GM20431 (cell line): ENCODE data around the gene ZBTB48.

Experiments used
- in situ Hi-C: fragments of 300-500 bp; cut with MseI, MboI; formaldehyde crosslinking; loops from one replicate; pipeline ENCODE4 v1.15.0; 2020; ENCODE audit warnings: low sequenced_read_pairs; ENCODE audit not compliant: unreplicated experiment

The ZBTB48 gene

DNA sequence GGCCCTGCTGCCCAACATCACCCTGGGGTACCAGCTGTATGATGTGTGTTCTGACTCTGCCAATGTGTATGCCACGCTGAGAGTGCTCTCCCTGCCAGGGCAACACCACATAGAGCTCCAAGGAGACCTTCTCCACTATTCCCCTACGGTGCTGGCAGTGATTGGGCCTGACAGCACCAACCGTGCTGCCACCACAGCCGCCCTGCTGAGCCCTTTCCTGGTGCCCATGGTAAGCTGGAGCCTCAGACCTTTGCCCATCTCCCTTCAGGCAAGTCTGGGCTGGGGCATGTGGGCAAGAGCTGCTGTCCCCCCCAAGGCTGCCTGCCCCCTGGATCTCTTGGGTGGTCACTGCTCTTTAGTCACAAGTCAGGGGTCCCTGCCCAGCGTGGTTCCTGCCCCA lies 8.8 kb upstream of the ZBTB48 start:
- in situ Hi-C loops: no loop called here

DNA sequence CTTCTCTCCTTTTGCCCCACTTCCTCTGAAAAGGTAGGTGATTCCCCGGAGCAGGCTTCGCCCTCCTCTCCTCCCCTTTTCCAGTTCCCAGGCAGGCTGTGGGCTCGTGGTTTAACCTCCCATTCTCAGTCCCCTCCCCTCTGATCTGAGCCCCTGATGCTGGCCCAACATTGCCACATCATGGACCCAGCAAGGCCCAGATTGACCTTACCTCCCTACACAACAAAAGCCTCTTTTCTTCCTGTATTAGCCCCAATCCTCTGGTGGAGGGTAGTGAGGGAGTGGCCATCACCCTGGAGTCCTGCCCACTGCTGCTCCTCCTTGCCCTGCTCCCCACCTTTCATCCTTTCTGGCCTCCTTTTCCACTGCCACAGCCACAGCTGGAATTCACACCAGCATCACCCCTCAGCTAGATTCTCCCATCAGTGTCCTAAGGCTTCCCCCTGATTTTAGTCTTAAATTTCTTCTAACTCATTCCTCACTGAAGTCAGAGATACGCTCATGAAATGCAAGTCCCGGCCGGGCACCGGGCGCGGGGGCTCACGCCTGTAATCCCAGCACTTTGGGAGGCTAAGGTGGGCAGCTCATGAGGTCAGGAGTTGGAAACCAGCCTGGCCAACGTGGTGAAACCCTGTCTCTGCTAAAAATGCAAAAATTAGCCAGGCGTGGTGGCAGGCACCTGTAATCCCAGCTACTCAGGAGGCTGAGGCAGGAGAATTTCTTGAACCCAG lies 7.0 kb upstream of the ZBTB48 start:
- in situ Hi-C loops: no loop called here

DNA sequence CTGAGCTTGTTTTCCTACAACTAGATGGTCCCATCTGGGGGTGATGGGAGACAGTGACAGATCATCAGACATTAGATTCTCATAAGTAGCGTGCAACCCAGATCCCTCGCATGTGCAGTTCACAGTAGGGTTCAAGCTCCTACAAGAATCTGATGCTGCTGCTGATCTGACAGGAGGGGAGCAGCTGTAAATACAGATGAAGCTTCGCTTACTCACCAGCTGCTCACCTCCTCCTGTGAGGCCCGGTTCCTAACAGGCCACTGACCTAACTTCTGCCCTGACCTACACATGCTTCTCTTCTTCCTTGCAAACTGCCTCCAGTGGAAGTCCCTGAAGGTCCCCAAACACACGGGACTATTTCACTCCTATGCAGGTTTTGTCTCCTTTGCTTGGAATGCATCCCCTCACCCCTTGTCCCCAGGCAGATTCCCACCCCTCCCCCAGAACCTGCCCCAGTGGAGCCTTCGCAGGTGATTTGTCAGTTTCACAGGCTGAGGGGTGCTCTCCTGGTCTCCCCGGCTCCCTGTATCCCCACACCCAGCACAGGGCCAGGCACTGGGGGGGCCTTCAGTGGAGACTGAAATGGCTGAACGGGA lies 5.7 kb upstream of the ZBTB48 start:
- in situ Hi-C loops: no loop called here

DNA sequence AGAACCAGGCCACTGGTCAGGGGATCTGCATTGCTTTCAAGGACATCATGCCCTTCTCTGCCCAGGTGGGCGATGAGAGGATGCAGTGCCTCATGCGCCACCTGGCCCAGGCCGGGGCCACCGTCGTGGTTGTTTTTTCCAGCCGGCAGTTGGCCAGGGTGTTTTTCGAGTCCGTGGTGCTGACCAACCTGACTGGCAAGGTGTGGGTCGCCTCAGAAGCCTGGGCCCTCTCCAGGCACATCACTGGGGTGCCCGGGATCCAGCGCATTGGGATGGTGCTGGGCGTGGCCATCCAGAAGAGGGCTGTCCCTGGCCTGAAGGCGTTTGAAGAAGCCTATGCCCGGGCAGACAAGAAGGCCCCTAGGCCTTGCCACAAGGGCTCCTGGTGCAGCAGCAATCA lies 5.0 kb upstream of the ZBTB48 start:
- in situ Hi-C loops: no loop called here

DNA sequence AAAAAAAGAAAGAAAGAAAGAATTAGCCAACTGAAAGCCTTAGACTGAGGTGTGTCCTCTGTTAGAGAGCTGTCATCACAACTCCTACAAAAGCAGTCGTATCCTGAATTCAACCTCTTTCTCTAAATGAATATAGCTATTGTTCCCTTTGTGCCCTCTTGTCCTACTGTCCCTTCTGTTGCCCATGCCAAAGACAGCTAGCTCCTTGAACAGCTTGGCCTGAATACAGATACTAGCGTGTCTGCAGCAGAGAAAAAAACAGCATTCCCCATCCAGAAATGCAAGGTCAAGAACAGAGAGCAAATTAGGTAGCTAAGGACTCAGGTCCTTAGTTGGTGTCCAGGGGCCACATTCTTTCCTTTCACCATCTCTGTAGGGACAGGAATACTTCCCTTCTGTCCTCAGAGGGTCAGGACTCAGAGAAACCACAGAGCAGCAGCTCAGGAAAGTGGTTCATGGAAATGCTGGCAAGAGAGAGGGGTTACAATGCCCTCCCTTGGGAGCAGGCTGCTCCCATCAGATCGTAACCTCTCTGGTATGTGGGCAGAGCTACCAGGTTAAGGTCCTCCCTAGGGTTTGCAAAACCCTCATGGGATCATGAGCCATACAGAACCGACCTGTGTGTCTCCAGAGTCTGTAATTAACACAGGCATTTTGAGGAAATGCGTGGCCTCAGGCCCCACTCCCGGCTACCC lies 1.8 kb upstream of the ZBTB48 start:
- in situ Hi-C loops: no loop called here

DNA sequence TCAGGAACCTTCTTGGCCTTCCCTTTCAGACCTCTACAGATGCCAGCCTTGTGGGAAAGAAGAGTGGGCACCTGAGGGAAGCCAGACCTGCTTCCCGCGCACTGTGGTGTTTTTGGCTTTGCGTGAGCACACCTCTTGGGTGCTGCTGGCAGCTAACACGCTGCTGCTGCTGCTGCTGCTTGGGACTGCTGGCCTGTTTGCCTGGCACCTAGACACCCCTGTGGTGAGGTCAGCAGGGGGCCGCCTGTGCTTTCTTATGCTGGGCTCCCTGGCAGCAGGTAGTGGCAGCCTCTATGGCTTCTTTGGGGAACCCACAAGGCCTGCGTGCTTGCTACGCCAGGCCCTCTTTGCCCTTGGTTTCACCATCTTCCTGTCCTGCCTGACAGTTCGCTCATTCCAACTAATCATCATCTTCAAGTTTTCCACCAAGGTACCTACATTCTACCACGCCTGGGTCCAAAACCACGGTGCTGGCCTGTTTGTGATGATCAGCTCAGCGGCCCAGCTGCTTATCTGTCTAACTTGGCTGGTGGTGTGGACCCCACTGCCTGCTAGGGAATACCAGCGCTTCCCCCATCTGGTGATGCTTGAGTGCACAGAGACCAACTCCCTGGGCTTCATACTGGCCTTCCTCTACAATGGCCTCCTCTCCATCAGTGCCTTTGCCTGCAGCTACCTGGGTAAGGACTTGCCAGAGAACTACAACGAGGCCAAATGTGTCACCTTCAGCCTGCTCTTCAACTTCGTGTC lies 995 bp upstream of the ZBTB48 start:
- in situ Hi-C loops: no loop called here

DNA sequence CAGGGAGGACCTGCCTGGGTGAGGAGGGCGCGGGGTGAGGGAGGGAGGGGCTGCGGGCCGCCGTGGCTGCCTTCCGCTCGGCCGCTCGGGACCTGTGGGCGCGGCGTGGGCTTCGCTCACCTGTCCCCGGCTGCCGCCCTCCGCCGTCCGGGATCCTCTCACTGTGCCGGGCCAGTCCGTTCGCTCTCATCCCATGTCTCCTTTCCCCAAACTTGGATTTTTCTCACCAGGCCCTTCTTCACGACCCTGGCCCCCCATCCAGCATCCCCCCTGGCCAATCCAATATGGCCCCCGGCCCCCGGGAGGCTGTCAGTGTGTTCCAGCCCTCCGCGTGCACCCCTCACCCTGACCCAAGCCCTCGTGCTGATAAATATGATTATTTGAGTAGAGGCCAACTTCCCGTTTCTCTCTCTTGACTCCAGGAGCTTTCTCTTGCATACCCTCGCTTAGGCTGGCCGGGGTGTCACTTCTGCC lies 362 bp downstream of the ZBTB48 start:
- in situ Hi-C loops: no loop called here

DNA sequence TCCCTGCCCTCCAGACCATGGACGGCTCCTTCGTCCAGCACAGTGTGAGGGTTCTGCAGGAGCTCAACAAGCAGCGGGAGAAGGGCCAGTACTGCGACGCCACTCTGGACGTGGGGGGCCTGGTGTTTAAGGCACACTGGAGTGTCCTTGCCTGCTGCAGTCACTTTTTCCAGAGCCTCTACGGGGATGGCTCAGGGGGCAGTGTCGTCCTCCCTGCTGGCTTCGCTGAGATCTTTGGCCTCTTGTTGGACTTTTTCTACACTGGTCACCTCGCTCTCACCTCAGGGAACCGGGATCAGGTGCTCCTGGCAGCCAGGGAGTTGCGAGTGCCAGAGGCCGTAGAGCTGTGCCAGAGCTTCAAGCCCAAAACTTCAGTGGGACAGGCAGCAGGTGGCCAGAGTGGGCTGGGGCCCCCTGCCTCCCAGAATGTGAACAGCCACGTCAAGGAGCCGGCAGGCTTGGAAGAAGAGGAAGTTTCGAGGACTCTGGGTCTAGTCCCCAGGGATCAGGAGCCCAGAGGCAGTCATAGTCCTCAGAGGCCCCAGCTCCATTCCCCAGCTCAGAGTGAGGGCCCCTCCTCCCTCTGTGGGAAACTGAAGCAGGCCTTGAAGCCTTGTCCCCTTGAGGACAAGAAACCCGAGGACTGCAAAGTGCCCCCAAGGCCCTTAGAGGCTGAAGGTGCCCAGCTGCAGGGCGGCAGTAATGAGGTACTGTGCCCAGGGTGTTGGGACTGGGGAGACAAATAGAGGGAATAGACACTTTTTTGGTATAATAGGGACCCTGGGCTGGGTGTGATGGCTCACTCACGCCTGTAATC lies 1.0 kb downstream of the ZBTB48 start:
- in situ Hi-C loops: no loop called here

DNA sequence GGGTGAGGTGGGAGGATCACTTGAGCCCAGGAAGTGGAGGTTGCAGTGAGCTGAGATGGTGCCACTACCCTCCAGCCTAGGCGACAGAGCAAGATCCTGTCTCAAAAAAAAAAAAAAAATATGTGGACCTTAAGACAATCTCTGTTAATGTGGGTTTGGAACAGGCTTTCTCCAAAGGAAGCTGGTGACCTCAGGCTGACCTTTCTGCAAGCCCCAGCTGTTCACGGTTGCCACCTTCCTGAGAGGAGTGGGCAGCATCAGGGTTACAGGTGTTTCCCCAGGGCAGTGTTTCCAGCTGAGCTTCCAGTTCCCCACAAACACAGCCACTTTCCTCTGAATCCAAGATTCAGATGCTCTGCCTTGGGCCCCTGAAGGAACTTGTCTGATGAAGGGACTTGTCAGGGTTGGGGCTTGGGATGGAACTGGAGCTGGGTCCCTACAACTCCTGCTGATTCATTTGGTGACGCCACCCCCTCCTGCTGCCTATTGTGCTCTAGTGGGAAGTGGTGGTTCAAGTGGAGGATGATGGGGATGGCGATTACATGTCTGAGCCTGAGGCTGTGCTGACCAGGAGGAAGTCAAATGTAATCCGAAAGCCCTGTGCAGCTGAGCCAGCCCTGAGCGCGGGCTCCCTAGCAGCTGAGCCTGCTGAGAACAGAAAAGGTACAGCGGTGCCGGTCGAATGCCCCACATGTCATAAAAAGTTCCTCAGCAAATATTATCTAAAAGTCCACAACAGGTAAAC lies 1.9 kb downstream of the ZBTB48 start:
- in situ Hi-C loops: no loop called here

DNA sequence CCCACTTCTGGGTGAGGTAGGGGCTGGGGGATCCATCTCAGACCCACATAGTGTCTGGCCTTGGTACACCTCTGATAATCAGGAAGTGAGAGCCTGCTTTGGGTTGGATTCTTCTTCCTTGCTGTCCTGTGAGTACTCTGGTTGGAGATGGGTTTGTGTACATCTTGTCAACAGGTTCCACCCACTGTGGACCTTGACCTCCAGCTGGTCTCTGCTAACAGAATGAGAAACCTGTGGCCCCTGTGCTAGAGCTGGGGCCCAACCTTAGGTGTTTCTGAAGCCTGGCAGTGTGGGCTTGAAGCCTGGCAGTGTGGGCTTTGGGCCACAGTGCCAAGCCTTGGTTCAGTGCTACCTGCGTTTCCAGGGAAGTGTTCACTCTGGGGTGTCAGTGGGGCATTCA lies 2.6 kb downstream of the ZBTB48 start:
- in situ Hi-C loops: no loop called here

DNA sequence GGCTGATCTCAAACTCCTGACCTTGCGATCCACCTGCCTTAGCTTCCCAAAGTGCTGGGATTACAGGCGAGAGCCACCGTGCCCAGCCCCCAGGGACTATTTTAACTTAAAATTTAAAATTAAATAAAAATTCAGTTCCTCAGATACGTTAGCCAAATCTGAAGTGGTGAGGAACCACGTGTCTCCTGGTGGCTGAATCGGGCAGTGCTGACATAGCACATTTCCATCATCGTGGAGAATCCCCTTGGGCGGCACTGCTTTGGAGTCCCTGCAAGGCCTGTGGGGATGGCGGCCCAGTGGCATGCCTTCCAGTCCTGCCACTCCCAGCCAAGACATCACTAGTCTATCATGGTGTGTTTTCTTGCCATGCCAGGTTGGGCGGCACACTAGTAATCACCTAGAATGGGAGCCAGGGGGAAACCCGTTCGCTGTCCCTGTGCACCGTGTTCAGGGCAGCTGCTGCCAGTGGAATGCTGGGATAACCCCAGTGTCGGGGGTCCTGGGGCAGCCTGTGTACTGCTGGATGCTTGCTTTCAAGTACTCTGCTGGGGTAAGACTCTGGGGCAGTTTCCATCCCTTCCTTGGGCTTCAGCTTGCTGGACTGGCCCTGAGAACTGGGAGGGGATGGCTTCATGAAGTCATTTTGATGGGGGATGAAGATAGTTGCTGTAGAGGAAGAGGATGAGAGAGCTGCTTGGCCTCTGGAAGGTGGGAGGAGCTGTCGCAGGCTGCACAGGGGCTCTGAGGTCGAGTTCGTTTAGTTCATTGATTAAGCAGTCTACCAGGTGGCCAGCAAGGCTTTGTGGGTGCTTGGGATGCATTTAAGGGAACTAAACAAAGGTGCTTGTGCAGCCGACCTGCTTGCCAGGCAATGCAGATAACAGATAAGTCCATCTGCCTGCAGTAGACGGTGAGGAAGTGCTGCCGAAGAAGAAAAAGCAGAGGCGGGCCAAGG lies 4.6 kb downstream of the ZBTB48 start:
- in situ Hi-C loops: no loop called here

DNA sequence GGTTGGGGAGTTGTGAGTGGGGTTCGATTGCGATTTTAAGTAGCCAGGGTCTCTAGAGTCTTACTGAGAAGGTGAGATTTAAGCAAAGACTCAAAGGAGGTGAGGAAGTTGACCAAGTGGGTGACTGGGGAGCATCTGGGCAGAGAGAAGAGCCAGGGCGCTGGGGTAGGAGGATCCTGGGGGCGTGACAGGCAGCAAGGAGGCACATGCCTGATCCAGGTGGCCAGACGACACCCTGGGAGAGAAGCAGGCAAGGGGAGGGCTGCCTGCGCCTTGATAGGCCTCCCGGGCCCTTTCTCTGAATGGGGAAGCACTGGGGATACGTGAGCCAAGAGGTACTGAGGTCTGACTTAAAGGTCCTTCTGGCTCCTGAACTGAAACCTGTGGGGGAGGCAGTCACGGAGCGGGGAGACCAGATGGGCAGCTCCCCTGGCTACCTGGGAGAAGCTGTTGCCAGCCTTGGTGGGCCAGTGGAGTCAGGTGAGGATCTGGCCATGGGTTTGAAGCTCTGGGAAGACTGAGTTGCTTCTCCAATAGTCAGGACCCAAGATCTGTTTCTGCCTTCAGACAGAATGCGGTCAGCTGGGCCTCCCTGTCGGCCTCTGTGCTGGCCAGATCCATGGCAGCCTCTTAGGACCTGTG lies 5.4 kb downstream of the ZBTB48 start:
- in situ Hi-C loops: no loop called here

DNA sequence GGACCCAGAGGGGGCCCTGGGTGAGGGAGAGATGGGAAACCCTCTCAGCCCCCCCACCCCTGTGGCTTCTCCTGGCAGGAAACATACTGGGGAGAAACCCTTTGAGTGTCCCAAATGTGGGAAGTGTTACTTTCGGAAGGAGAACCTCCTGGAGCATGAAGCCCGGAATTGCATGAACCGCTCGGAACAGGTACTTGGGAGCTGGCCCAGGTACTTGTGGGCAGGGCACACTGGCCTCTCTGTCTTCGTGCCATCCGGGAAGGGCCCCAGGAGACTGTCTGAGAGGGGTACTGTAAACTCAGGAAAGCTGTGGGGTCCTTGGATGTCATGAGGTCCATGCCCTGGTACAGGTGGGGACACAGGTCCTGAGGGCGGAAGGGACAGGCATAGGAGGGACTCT lies 6.0 kb downstream of the ZBTB48 start:
- in situ Hi-C loops: no loop called here

DNA sequence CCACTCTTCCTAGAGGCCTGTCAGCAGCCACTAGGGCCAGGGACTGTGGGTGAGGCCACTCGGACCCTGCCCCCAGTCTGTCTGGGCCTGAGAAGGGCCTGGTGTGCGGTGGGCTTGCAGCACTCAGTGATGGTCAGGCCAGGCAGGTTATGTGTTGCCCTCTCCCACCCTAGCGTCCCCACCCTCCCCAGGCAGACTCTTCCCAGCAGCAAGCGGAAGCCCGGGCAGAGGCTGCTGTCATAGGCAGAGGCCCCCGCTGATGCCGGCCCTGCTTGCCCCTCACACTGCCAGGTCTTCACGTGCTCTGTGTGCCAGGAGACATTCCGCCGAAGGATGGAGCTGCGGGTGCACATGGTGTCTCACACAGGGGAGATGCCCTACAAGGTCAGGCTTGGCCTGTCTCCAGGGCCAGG lies 6.6 kb downstream of the ZBTB48 start:
- in situ Hi-C loops: no loop called here

DNA sequence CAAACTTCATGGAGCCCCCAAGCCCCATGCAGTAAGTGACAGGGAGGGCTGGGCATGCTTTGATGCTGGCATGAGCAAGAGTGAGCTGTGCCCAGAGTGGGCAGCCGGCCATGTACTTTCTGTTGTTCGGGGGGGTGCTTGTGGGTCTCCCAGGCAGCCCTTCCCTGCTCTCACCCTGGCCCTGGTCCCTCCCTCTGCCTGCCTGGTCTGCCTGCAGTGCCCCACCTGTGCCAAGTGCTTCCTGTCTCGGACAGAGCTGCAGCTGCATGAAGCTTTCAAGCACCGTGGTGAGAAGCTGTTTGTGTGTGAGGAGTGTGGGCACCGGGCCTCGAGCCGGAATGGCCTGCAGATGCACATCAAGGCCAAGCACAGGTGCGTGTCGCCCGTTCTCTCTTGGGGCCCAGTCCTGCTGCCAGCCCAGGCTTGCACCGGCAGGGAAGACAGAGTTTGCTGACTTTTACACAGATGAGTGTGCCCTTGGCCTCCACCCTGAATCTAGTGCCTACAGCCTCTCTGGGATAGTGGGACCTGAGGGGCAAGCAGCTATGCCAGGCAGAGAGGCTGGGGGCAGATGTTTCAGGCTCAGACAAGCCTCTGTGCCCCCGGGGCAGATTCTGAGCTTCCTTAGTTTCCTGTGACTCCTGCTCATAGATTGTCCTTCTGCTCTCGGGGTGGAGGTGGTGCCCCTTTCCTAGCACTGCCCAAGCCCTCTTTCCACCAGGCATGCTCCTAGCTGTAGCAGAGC lies 7.6 kb downstream of the ZBTB48 start:
- in situ Hi-C loops: no loop called here

DNA sequence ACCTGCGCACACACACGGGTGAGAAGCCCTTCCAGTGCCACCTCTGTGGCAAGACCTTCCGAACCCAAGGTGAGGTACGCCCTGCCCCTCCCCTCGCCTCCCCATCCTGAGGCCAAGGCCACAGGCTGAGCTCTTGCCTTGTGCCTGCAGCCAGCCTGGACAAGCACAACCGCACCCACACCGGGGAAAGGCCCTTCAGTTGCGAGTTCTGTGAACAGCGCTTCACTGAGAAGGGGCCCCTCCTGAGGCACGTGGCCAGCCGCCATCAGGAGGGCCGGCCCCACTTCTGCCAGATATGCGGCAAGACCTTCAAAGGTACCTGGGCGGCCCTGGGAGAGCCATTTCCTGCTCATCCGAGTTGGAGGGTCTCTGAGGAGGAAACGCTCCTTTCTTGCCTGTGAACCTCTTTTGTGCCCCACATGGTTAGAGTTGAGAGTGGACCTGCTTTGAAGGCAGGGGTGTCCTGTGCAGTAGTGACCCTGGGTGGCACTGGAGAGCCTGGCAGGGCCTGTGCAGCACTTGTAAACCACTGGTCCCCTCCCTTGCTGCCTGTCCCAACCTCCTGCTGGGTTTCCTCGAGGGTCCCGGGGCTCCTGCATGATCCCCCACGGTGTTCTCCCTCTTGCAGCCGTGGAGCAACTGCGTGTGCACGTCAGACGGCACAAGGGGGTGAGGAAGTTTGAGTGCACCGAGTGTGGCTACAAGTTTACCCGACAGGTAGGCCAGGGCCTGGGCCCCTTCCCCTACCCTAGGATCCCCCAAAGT lies 8.5 kb downstream of the ZBTB48 start:
- in situ Hi-C loops: no loop called here
